GM10847 (cell line): ENCODE measurements around the gene AARSD1.
A peak's percentile ranks its signal among the peaks of the same experiment; 100 is the strongest.

Source experiments
- POLR2A ChIP-seq: IDR thresholded peaks from 2 replicates; pipeline ENCODE4 v1.6.1; 2011; ENCODE audit not compliant: insufficient read length; ENCODE audit errors: extremely low read depth

AARSD1 gene

GRCh38 chr17:42989726-42990652, 25.7 kb upstream of the AARSD1 start:
- no peak for TF ChIP-seq POLR2A

- no peak for TF ChIP-seq POLR2A
Measured at GRCh38 chr17:42989141-42989540, 24.9 kb upstream of the AARSD1 start.

- no peak for TF ChIP-seq POLR2A
Measured at GRCh38 chr17:42985225-42985624, 21.0 kb upstream of the AARSD1 start.

GRCh38 chr17:42982266-42982665, 18.0 kb upstream of the AARSD1 start:
- no peak for TF ChIP-seq POLR2A

- TF ChIP-seq POLR2A = peak; percentile 26
Measured at GRCh38 chr17:42980766-42981397, 16.6 kb upstream of the AARSD1 start.

- peak; percentile 29 for TF ChIP-seq POLR2A
Measured at GRCh38 chr17:42980274-42980765, 16.1 kb upstream of the AARSD1 start, which contains the start of gene RUNDC1. Gene RUNDC1 (plus strand): TSS chr17:42980565. CDS start chr17:42980577, 12 bp downstream.

GRCh38 chr17:42979511-42980273, 15.4 kb upstream of the AARSD1 start, which contains the start of gene PTGES3L:
Gene PTGES3L (minus strand): TSS chr17:42980080. CDS start chr17:42980053, 27 bp downstream.
- no peak for TF ChIP-seq POLR2A

- no peak for TF ChIP-seq POLR2A
Measured at GRCh38 chr17:42975265-42975664, 11.0 kb upstream of the AARSD1 start.

- no peak for TF ChIP-seq POLR2A
Measured at GRCh38 chr17:42971589-42971988, 7.3 kb upstream of the AARSD1 start.

GRCh38 chr17:42969001-42969581, 4.8 kb upstream of the AARSD1 start:
- TF ChIP-seq POLR2A = no peak

- TF ChIP-seq POLR2A = no peak
Measured at GRCh38 chr17:42967925-42968324, 3.7 kb upstream of the AARSD1 start.

GRCh38 chr17:42953669-42954068, 10.6 kb downstream of the AARSD1 start:
- no peak for TF ChIP-seq POLR2A

- TF ChIP-seq POLR2A = no peak
Measured at GRCh38 chr17:42950044-42950783, 14.0 kb downstream of the AARSD1 start.

GRCh38 chr17:42946812-42947211, 17.4 kb downstream of the AARSD1 start:
- no peak for TF ChIP-seq POLR2A
